A673 (cell line): Measurements from ENCODE around the gene ETNK1. TPM values are rescaled to one million over a fixed set of nuclear protein-coding genes. Genes with fewer than 3 reads are reported as not detected.

Experiments used
- BruUV-seq: library from RNA; stranded (reverse); fragments of 400-500 nt; replicated peaks from 2 replicates; lab custom pipeline; 2021; lab: Mats Ljungman, UMichigan
- CTCF ChIA-PET: fragments of 300-600 bp; sonication (Branson Sonifier 250); formaldehyde crosslinking; loops from one replicate; lab custom pipeline; 2022; ENCODE audit warnings: antibody characterized with exemption; lab: Charles Lee
- POLR2A ChIA-PET: fragments of 300-600 bp; sonication (Branson Sonifier 250); formaldehyde crosslinking; loops from one replicate; lab custom pipeline; 2022; ENCODE audit warnings: antibody characterized with exemption; ENCODE audit not compliant: low non-redundant PET; lab: Charles Lee
- DNase-seq: peaks from one replicate; pipeline ENCODE4 v3.0.0-alpha.2; 2015; ENCODE audit warnings: low spot score
- H3K27ac ChIP-seq: fragments of 200-600 bp; sonication (generic); 2 replicates; pipeline ENCODE4 v1.5.1; 2016; ENCODE audit warnings: mixed run types, low read depth, mild to moderate bottlenecking, mixed read lengths, antibody characterized with exemption, low read length; ENCODE audit not compliant: poor library complexity, severe bottlenecking
- H3K27me3 ChIP-seq: fragments of 200-600 bp; sonication (generic); replicated peaks from 2 replicates; pipeline ENCODE4 v1.6.1; 2017; ENCODE audit warnings: mixed run types, low read depth, mild to moderate bottlenecking, mixed read lengths, antibody characterized with exemption, low read length; ENCODE audit not compliant: insufficient read depth, poor library complexity
- H3K36me3 ChIP-seq: fragments of 200-600 bp; sonication (generic); 2 replicates; pipeline ENCODE4 v1.6.1; 2016; ENCODE audit warnings: mixed run types, mild to moderate bottlenecking, mixed read lengths, antibody characterized with exemption, low read length; ENCODE audit not compliant: insufficient read depth, poor library complexity, severe bottlenecking
- H3K4me1 ChIP-seq: fragments of 200-600 bp; sonication (generic); 2 replicates; pipeline ENCODE4 v1.6.1; 2017; ENCODE audit warnings: mixed run types, mild to moderate bottlenecking, mixed read lengths, antibody characterized with exemption, low read length; ENCODE audit not compliant: insufficient read depth, poor library complexity, severe bottlenecking
- H3K4me3 ChIP-seq: fragments of 200-600 bp; sonication (generic); 2 replicates; pipeline ENCODE4 v1.5.1; 2016; ENCODE audit warnings: low read depth, mixed run types, mild to moderate bottlenecking, mixed read lengths, low read length; ENCODE audit not compliant: poor library complexity, severe bottlenecking
- H3K9me3 ChIP-seq: fragments of 200-600 bp; sonication (generic); 2 replicates; pipeline ENCODE4 v1.6.1; 2016; ENCODE audit warnings: mixed run types, low read depth, mild to moderate bottlenecking, mixed read lengths, antibody characterized with exemption, low read length; ENCODE audit not compliant: poor library complexity, severe bottlenecking
- EZH2 ChIP-seq: fragments of 200-600 bp; sonication (generic); IDR thresholded peaks from 2 replicates; pipeline ENCODE4 v1.6.1; 2017; ENCODE audit warnings: borderline replicate concordance, low read depth, mild to moderate bottlenecking, mixed read lengths, antibody characterized with exemption, low read length; ENCODE audit not compliant: poor library complexity, severe bottlenecking
- intact Hi-C: fragments of 100-400 bp; cut with micrococcal nuclease; formaldehyde crosslinking; loops from one replicate; pipeline ENCODE4 v1.10.0; 2022; ENCODE audit not compliant: unreplicated experiment
- total RNA-seq: library from RNA; stranded (reverse); gene quantifications from 2 replicates; pipeline ENCODE4 v1.2.3, GENCODE V29; 2021
- TF ChIP-seq, protein P1 (sequence below): fragments of 300-800, 200-600 bp; sonication (generic); conservative IDR thresholded peaks from 2 replicates; pipeline ENCODE4 v1.5.1; 2017; ENCODE audit warnings: low read depth, mild to moderate bottlenecking, antibody characterized with exemption, low read length, moderate library complexity, mixed read lengths

The ETNK1 gene
- total RNA-seq, 1 experiment from 2014 or later: 90.4 TPM

DNA sequence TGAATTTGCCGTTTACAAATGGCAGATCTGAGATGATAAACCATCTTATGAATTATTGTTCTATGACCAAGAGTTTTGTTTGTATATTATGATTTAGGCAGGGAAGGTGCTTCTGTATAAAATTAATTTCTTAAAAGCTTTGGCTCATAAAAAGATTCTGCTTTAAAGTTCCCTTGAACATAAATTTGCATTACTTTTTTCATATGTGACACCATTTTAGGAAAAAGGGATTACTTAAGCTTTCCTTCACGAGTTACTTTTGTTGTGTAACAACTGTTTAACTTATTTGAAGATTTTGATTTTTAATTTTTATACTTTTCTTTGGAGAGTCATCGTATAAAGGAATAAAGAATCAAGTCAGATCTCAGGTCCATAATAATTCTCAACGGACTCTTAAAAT, 3.3 kb downstream of the ETNK1 start:
- Histone ChIP-seq H3K4me3 (peak overlapping the region; percentile 73), H3K36me3 (peaks cover 4% of the 10 kb centered on the region), H3K4me1 (peaks cover 14% of the 10 kb centered on the region), H3K27me3 (no peaks in the 10 kb centered on the region), H3K9me3 (no peaks in the 10 kb centered on the region), H3K27ac (peak overlapping the region; percentile 20)
- no TSS peak for BruUV-seq
- no peak for DNase-seq
- intact Hi-C loops: no loop called here
- CTCF ChIA-PET: no interaction called here
- POLR2A ChIA-PET: no interaction called here
- no peak for TF ChIP-seq EZH2
- TF ChIP-seq, protein P1, sequence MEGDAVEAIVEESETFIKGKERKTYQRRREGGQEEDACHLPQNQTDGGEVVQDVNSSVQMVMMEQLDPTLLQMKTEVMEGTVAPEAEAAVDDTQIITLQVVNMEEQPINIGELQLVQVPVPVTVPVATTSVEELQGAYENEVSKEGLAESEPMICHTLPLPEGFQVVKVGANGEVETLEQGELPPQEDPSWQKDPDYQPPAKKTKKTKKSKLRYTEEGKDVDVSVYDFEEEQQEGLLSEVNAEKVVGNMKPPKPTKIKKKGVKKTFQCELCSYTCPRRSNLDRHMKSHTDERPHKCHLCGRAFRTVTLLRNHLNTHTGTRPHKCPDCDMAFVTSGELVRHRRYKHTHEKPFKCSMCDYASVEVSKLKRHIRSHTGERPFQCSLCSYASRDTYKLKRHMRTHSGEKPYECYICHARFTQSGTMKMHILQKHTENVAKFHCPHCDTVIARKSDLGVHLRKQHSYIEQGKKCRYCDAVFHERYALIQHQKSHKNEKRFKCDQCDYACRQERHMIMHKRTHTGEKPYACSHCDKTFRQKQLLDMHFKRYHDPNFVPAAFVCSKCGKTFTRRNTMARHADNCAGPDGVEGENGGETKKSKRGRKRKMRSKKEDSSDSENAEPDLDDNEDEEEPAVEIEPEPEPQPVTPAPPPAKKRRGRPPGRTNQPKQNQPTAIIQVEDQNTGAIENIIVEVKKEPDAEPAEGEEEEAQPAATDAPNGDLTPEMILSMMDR: no peak

DNA sequence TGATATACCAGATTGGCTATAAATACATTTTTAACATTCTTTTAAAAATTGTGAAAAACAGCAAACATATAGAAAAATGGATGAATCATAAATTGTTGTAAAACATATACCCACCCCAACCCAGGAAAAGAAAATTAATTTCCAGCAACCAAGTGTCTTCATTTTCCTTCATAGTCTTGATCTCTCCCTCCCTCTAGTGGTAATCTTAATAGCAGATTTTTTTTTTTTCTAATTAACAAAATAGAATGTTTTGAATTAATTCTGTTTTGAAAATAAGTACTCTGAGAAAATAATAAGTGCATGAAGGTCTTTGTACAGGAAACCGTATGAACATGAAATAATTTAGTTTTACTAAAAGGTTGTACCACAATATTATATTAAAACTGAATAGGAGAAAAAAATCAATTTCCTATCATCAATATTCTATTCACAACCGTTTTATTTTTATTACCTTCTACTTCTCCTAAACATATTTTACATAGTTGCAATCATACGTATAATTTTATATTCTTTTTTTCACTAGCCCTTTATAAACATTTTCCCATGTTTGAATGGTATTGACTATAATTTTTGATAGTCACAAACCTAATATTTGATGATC, 7.0 kb downstream of the ETNK1 start:
- H3K4me3 ChIP-seq: no peak overlapping the region
- DNase-seq: peak; percentile 33
- H3K27ac ChIP-seq: no peak overlapping the region
- intact Hi-C loops: no loop called here
- ChIA-PET POLR2A (no interaction called here), CTCF (no interaction called here)
- H3K27me3 ChIP-seq: no peaks in the 10 kb centered on the region
- TF ChIP-seq EZH2: no peak
- TF ChIP-seq, protein P1: peak; percentile 71
- H3K9me3 ChIP-seq: no peaks in the 10 kb centered on the region
- peaks cover 4% of the 10 kb centered on the region for H3K36me3 ChIP-seq
- no TSS peak for BruUV-seq
- peaks cover 12% of the 10 kb centered on the region for H3K4me1 ChIP-seq

DNA sequence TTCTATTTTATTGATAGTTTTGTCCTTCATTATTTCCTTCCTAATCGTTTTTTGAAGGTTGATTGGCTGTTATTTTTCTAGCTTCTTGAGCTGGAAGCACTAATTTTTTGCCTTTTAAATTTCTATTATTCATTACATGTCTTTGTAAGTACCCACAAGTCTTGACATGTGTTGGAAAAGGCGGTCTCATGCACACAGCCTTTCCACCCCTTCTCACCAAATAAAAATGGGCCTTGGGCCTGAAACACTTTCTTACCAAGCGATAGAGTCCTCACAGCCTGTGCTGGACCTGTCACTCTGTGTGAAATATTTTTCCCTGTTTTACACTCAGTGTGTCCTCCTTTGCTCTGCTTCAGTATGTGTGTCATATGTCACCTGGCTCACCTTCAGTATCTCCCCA, 9.9 kb downstream of the ETNK1 start:
- Histone ChIP-seq H3K4me1 (no peaks in the 10 kb centered on the region), H3K27ac (no peak overlapping the region), H3K4me3 (no peak overlapping the region), H3K36me3 (peaks cover 4% of the 10 kb centered on the region), H3K27me3 (no peaks in the 10 kb centered on the region), H3K9me3 (no peaks in the 10 kb centered on the region)
- DNase-seq: no peak
- ChIA-PET POLR2A (no interaction called here), CTCF (no interaction called here)
- BruUV-seq: no TSS peak
- TF ChIP-seq, protein P1: no peak
- no peak for TF ChIP-seq EZH2
- intact Hi-C loops: no loop called here
